Measurements from ENCODE around the gene FSTL3.
A peak's percentile ranks its signal among the peaks of the same experiment; 100 is the strongest.
"Not testable (repeated sequence)": the region's sequence is repeated elsewhere in the genome, so short reads cannot be mapped to it uniquely, and the experiment has no call there.

The FSTL3 gene

GRCh38 chr19:661427-662196, 14.6 kb upstream of the FSTL3 start:
- DNase-seq (ENCODE audit: low read depth): peak; percentile 55

DNA sequence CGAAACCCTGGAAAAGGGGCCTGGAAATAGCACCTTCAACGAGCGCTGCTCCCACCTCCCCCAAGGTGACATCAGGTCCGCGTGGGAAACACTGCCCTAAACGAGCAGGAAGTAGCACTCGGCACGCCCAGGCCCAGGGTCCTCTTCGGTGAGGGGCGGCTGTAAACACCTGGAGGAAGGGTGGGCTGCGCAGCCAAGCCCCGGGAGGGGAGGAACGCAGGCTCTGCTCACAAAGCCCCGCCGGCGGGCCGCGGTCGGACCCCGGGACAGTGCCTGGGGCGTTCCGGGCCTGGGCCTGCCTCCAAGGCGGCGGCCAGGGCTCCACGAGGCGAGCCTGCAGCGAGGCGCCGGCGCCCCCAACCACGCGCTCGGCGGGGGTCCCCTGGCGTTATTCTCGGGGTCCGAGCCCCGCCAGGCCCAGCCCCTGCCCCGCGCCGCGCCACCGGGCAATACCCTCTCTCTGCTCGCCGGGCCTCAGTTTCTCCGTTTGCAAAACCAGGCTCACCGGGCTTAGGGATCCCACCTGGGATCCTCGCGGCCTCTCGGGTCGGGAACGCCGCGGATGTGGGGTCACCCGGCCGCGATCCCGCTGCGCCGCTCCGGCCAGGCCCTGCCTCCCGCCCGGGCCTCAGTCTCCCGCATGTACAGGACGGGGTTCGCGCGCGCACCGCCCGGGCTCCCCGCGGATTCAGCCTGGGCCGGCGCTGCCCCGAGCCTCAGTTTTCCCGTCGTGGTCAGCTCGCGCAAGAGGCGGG, 13.8 kb upstream of the FSTL3 start:
- peak; percentile 64 for DNase-seq (ENCODE audit: low read depth)

DNA sequence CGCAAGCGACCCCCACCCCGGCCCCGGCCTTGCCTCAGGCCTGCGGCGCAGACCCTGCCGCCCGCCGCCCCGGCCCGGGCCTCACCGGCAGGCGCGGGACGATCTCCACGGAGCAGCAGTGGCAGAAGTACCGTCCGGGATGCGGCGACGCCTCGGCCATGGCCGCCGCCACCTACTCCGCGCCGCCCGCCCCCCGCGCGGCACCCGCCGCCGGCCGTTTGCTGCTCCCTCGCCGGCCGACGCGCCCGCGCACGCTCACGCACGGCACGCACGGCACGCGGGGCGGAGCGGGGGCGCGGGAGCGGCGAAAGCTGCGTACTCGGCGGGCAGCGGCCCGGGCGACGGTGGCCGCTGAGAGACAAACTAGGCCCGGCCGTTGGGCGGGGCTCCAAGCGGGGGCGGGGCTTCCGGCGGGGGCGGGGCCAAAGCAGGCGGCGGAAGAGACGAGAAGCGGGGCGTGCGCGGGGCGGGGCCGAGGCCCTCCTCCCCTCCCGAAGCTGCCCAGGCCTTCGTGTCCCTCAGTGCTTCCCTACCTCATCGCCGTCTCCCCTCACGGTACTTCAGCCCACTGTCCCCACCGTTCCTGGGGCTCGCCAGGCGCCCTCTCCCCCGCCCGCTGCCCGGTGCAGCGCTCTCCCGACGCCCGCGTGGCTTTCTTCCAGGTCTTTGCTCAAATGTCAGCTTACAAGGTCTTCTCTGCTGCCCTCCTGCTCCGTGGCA, 13.1 kb upstream of the FSTL3 start, which contains the start of gene RNF126:
RNF126 (minus strand) TSS at position 253 of the 720 bp plus-strand sequence; CDS start at position 160, 93 bp downstream.
- DNase-seq (ENCODE audit: low read depth): peak; percentile 95

GRCh38 chr19:663682-664117, 12.5 kb upstream of the FSTL3 start:
- DNase-seq (ENCODE audit: low read depth): no peak

GRCh38 chr19:664913-665443, 11.2 kb upstream of the FSTL3 start:
- DNase-seq (ENCODE audit: low read depth): peak; percentile 79

DNA sequence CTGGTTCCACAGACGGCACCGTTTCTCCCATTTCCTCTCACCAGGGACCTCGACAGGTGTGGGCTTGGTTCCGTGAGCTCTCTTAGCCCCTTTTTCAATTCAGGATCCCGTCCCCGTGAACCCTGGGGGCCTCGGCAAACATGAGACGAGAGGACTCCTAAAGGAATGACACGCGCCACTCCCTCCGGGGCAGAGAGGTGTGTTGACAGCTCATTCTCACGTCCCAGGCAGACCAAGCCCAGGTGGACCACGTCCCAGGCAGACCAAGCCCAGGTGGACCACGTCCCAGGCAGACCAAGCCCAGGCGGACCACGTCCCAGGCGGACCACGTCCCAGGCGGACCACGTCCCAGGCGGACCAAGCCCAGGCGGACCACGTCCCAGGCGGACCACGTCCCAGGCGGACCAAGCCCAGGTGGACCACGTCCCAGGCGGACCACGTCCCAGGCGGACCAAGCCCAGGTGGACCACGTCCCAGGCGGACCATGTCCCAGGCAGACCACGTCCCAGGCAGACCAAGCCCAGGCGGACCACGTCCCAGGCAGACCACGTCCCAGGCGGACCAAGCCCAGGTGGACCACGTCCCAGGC, 9.1 kb upstream of the FSTL3 start:
- DNase-seq (ENCODE audit: low read depth): not testable (repeated sequence)

GRCh38 chr19:668675-669434, 7.3 kb upstream of the FSTL3 start:
- not testable (repeated sequence) for DNase-seq (ENCODE audit: low read depth)

GRCh38 chr19:670609-671075, 5.5 kb upstream of the FSTL3 start:
- no peak for DNase-seq (ENCODE audit: low read depth)

- no peak for DNase-seq (ENCODE audit: low read depth)
Observed at GRCh38 chr19:674282-675151, 1.7 kb upstream of the FSTL3 start.

DNA sequence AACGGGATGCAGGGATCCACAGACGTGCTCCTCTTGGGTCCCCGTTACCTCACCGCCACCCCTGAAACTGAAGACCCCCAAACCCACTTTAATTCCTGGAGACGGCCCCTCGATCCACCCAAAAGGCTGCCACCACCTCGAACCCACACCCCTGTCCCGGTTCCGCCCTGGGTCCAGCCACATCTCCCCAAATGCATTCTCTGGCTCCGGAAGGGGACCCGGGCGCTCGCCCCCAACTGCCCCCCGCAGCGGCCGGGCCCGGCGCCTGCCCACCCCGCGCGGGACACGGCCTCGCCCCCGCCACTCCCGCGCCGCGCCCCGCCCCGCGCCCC, 219 bp upstream of the FSTL3 start:
- DNase-seq (ENCODE audit: low read depth): no peak

DNA sequence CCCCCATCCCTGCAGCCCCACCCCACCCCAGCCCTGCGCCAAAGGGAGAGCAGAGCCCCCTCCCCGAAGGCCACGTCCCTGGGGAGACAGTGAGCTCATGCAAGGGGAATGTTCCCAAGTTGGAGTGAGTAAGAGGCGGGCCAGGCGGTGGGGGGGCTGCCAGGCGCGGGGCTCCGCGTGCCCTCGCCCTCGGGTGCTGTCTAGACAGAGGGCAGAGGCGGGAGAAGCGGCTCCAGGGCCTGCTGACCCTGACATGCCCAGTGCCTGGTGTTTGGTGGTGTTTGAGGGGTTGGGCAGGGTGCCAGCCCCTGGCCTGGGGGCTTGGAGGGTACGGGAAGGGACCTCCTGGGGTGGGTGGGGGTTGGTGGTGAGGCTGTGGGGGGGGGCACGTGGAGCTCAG, 1.0 kb downstream of the FSTL3 start:
- DNase-seq (ENCODE audit: low read depth): no peak

GRCh38 chr19:677601-678436, 1.6 kb downstream of the FSTL3 start:
- DNase-seq (ENCODE audit: low read depth): no peak

- no peak for DNase-seq (ENCODE audit: low read depth)
Observed at GRCh38 chr19:678791-679388, 2.7 kb downstream of the FSTL3 start.

GRCh38 chr19:679418-680286, 3.5 kb downstream of the FSTL3 start:
- no peak for DNase-seq (ENCODE audit: low read depth)

DNA sequence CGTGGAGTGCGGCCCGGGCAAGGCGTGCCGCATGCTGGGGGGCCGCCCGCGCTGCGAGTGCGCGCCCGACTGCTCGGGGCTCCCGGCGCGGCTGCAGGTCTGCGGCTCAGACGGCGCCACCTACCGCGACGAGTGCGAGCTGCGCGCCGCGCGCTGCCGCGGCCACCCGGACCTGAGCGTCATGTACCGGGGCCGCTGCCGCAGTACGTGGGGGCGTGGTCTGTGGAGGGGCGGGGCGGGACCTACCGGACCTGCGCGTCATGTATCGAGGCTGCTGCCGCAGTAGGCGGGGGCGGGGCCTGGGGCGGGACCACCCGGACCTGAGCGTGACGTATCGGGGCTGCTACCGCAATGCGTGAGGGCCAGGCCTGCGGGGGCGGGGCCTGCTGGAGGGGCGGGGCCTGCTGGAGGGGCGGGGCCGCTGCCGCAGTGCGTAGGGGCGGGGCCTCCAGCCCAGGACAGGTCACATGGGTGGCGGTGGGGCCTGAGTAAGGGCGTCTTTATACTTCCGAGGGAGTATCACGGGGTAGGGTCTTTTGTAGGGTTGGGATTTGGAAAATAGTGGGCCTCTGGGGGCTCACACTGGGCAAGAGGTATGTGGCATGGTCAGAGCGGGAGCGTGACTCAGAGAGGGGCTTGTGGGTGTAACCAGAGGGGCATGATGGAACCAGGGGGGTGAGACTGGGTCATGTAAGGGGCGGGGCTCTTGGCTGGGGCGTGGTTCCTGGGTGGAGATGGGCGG, 4.3 kb downstream of the FSTL3 start:
- peak; percentile 100 for DNase-seq (ENCODE audit: low read depth)

DNA sequence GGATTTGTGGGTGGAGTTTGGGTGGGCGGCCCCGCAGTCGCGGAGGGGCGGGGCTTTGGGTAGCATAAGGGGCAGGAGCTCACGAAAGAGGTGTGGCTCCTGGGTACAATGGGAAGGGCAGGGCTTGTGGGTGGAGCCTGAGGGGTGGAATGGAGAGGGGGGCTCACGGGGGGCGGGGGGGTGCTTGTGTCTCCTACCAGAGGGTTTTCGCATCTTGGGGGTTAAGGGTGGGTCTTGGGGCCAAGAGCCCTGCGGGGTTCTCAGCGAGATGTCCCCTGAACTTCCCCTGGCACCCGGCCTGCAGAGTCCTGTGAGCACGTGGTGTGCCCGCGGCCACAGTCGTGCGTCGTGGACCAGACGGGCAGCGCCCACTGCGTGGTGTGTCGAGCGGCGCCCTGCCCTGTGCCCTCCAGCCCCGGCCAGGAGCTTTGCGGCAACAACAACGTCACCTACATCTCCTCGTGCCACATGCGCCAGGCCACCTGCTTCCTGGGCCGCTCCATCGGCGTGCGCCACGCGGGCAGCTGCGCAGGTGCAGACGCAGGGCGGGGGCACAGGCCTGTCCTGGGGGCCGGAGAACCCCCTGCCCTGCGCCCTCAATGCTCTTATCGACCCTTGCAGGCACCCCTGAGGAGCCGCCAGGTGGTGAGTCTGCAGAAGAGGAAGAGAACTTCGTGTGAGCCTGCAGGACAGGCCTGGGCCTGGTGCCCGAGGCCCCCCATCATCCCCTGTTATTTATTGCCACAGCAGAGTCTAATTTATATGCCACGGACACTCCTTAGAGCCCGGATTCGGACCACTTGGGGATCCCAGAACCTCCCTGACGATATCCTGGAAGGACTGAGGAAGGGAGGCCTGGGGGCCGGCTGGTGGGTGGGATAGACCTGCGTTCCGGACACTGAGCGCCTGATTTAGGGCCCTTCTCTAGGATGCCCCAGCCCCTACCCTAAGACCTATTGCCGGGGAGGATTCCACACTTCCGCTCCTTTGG, 5.1 kb downstream of the FSTL3 start:
- no peak for DNase-seq (ENCODE audit: low read depth)
